Esophagus muscularis mucosa (tissue), 4 donors: ENCODE measurements around the gene CMTM8. TPM values are rescaled to one million over a fixed set of nuclear protein-coding genes. Genes with fewer than 3 reads are reported as not detected.

Experiments used
- DNase-seq: peaks from one replicate; pipeline ENCODE4 v3.0.0-alpha.2; 2017; ENCODE audit errors: extremely low spot score
- H3K27ac ChIP-seq, 4 donors: fragments of 200-600 bp; sonication (generic); replicated peaks in 1 of 4; 1 replicate in 3 of 4; 2 replicates in 1 of 4; pipeline ENCODE4 v1.5.1; 2016 to 2019; ENCODE audit warnings: mild to moderate bottlenecking in 1 of 4
- H3K27me3 ChIP-seq, 4 donors: fragments of 200-600 bp; sonication (generic); one replicate each; pipeline versions ENCODE4 v1.5.1 to v1.6.0; 2016 to 2019
- H3K36me3 ChIP-seq, 4 donors: fragments of 200-600 bp; sonication (generic); one replicate each; pipeline ENCODE4 v1.5.1; 2016 to 2019
- H3K4me1 ChIP-seq, 4 donors: fragments of 200-600 bp; sonication (generic); one replicate each; pipeline ENCODE4 v1.5.1; 2016 to 2019
- H3K4me3 ChIP-seq, 4 donors: fragments of 200-600 bp; sonication (generic); 1 replicate in 2 of 4; 2 replicates in 2 of 4; pipeline ENCODE4 v1.5.1; 2016 to 2019; ENCODE audit warnings: mild to moderate bottlenecking in 4 of 4, moderate library complexity in 1 of 4
- H3K9me3 ChIP-seq, 4 donors: fragments of 200-600 bp; sonication (generic); 1 replicate in 3 of 4; 2 replicates in 1 of 4; pipeline ENCODE4 v1.5.1; 2016 to 2019
- EP300 ChIP-seq: sonication (generic); formaldehyde crosslinking; IDR thresholded peaks from one replicate; pipeline ENCODE4 v1.6.1; 2017; ENCODE audit warnings: antibody characterized with exemption
- POLR2A ChIP-seq: fragments of 450-650 bp; IDR thresholded peaks from one replicate; pipeline ENCODE4 v1.6.1; 2017; ENCODE audit warnings: antibody characterized with exemption, moderate library complexity, mild to moderate bottlenecking, low read depth
- POLR2AphosphoS5 ChIP-seq, 2 donors: sonication (generic); formaldehyde crosslinking; IDR thresholded peaks; one replicate each; pipeline ENCODE4 v1.6.1; 2017; ENCODE audit warnings: antibody characterized with exemption in 2 of 2
- WGBS: methylation state at CpG from one replicate; pipeline ENCODE4 v1.1.5; 2018; 5-methylcytosine and 5-hydroxymethylcytosine counted together
- intact Hi-C: fragments of 100-400 bp; cut with DNase I; formaldehyde crosslinking; loops from one replicate; pipeline ENCODE4 v1.15.1; 2023
- total RNA-seq, 4 donors: library from RNA; depleted of rRNA; stranded (reverse); fragments of >200 nt; gene quantifications; one replicate each; pipeline versions ENCODE4 v1.1.0 to v1.2.1, GENCODE V29; 2016
- TF ChIP-seq, protein P1 (sequence below), 3 experiments: fragments of 200-600 bp in 2 of 3; fragments of 450-650 bp in 1 of 3; sonication (generic) in 2 of 3; IDR thresholded peaks; one replicate each; pipeline ENCODE4 v1.5.1; 2017 to 2019; ENCODE audit warnings: antibody characterized with exemption in 3 of 3, mild to moderate bottlenecking in 2 of 3, moderate library complexity in 1 of 3

The CMTM8 gene
- total RNA-seq, 4 donors from 2014 or later: 1.7 to 4.2 (median 3.8) TPM

DNA sequence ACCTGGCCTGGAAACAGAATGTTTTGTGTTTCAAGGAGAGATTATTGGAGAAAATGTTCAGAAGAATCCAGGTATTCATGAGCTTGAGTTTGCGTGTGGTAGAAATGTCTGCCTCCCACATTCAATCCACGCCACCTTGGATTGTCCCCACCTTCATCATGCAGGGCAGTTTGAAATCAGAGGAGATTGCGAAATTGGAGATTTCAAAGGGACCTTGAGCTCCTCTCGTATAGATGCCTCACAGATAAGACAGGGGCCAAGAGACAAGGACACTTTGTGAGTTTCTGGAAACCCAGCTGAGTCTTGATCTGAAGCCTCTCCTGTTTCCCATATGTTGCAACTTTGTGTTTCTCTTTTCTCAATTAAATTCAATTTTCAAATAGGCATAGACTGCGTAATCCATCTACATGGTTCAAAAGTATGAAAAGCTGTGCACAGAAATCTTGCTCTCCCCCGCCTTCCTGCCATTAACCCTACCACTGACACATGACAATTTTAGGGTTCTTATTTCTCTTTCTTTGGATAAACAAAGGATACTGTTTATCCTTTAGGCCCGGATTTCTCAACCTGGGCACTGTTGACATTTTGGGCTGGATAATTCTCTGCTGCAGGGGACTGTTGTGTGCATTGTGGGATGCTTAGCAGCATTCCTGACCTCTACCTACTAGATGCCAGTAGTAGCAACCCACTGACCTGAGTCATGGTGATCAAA is 53.8 kb downstream of the CMTM8 start:
- H3K27ac ChIP-seq: no peak overlapping the region
- H3K36me3 ChIP-seq: no peaks in the 10 kb centered on the region
- 90% methylated on average over 7 of the region's 7 CpGs for WGBS
- H3K4me3 ChIP-seq: no peak overlapping the region
- intact Hi-C loops: loop anchor here (10.0 kb wide), 1 partner anchor 117 kb away; no protein-coding TSS in a partner anchor
- no peaks in the 10 kb centered on the region for H3K27me3 ChIP-seq
- no peaks in the 10 kb centered on the region for H3K4me1 ChIP-seq
- no peak for DNase-seq
- TF ChIP-seq, protein P1, sequence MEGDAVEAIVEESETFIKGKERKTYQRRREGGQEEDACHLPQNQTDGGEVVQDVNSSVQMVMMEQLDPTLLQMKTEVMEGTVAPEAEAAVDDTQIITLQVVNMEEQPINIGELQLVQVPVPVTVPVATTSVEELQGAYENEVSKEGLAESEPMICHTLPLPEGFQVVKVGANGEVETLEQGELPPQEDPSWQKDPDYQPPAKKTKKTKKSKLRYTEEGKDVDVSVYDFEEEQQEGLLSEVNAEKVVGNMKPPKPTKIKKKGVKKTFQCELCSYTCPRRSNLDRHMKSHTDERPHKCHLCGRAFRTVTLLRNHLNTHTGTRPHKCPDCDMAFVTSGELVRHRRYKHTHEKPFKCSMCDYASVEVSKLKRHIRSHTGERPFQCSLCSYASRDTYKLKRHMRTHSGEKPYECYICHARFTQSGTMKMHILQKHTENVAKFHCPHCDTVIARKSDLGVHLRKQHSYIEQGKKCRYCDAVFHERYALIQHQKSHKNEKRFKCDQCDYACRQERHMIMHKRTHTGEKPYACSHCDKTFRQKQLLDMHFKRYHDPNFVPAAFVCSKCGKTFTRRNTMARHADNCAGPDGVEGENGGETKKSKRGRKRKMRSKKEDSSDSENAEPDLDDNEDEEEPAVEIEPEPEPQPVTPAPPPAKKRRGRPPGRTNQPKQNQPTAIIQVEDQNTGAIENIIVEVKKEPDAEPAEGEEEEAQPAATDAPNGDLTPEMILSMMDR (IDR thresholded peaks at IDR 0.05): no peak
- no peak for TF ChIP-seq POLR2A
- TF ChIP-seq EP300: no peak
- TF ChIP-seq POLR2AphosphoS5 (IDR thresholded peaks at IDR 0.05): no peak
- no peaks in the 10 kb centered on the region for H3K9me3 ChIP-seq

DNA sequence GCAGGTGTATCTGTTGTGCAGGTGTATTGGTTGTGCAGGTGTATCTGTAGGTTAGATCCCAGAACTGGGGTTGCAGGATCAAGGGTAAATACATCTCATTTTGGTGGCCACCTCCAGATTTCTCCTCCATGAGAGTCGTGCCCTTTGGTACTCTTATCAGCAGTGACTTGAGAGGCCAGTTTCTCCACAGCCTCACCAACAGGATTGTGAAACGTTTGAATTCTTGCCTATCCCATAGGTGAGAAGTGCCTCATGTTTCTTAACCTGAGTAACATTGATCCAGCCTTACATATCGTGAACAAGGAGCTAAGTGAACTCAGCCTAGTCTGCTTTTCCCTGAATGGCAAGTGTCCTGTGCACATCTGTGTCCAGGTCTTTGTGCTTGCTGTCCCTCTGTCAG is 55.4 kb downstream of the CMTM8 start:
- no peaks in the 10 kb centered on the region for H3K9me3 ChIP-seq
- TF ChIP-seq, protein P1 (IDR thresholded peaks at IDR 0.05): no peak
- TF ChIP-seq POLR2AphosphoS5 (IDR thresholded peaks at IDR 0.05) (no peak), POLR2A (no peak), EP300 (no peak)
- WGBS: 83% methylated on average over 3 of the region's 3 CpGs
- H3K36me3 ChIP-seq: no peaks in the 10 kb centered on the region
- no peak overlapping the region for H3K4me3 ChIP-seq
- no peaks in the 10 kb centered on the region for H3K4me1 ChIP-seq
- no peak for DNase-seq
- no peaks in the 10 kb centered on the region for H3K27me3 ChIP-seq
- H3K27ac ChIP-seq: no peak overlapping the region
- intact Hi-C loops: loop anchor here (10.0 kb wide), 1 partner anchor 119 kb away; no protein-coding TSS in a partner anchor

DNA sequence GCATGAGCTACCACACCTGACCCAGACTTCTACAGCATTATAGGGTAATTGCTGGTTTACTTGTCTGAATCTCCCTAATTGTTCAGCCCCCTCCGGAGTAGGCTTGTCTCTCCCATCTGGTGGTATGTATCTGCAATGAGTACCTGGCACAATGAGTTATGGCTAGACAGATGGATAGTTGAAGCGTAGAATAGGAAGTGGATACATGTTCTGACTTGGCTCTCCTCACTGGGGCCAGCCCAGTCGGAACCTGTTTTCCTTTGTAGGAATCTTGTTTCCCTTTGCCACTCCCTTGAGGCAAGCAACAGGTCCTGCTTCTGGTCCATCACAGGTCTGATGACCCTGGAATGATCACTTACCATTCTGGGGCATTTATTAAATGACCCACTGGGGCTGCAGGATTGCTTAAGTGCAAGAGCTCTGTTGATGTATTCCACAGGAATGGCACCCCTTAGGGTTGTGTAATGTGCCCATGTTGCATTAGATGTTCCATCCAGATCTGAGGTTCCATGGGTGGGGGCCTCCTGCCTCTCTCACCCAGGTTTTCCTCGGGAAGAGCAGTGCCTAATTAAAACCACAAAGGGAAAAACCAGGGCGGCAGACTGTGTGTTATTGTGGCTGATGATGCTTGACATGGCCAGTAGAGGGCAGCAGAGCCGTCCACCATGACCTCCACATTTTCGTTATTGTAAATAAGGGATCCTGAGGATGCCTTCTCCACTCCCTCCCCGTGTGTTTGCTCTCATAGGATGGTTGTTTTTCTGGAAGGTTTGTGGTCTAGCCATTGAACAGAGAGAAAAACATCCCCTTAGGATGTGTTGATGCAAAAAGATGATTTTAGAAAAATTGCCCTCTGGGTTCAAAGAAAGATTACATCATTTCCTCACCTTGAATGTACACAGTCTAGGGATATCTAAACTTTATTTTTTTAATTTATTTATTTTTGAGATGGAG is 58.0 kb downstream of the CMTM8 start:
- WGBS: 36% methylated on average over 8 of the region's 8 CpGs
- Histone ChIP-seq H3K4me3 (no peak overlapping the region), H3K36me3 (no peaks in the 10 kb centered on the region), H3K4me1 (no peaks in the 10 kb centered on the region), H3K9me3 (no peaks in the 10 kb centered on the region), H3K27me3 (no peaks in the 10 kb centered on the region), H3K27ac (no peak overlapping the region)
- TF ChIP-seq EP300 (no peak), POLR2A (no peak), POLR2AphosphoS5 (IDR thresholded peaks at IDR 0.05) (peak in 1 of 2 donors; percentile 18)
- TF ChIP-seq, protein P1 (IDR thresholded peaks at IDR 0.05): peak; percentile 80 to 91 (median 89)
- no peak for DNase-seq
- intact Hi-C loops: loop anchor here (5.0 to 10.0 kb wide), 2 partner anchors 122 to 171 kb away; no protein-coding TSS in a partner anchor

DNA sequence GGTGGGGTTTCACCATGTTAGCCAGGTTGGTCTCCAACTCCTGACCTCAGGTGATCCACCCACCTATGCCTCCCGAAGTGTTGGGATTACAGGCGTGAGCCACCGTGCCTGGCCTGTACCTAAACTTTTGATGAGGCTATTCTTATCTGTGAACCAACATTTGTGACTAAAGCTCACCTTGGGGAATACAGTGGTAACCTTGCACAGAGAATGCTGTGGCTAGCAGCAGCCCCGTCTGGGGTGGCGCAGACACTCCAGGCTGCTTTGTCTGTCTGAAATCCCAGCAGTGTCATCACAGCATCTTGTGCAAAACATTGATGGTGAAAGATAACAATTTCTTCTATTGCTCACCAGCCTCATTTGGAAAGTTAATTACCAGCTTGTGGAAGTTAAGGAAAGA is 58.9 kb downstream of the CMTM8 start:
- no peak overlapping the region for H3K4me3 ChIP-seq
- intact Hi-C loops: loop anchor here (5.0 to 10.0 kb wide), 2 partner anchors 123 to 170 kb away; no protein-coding TSS in a partner anchor
- TF ChIP-seq POLR2A (no peak), POLR2AphosphoS5 (IDR thresholded peaks at IDR 0.05) (no peak), EP300 (no peak)
- TF ChIP-seq, protein P1 (IDR thresholded peaks at IDR 0.05): no peak
- no peak for DNase-seq
- no peak overlapping the region for H3K27ac ChIP-seq
- peaks cover 0 to under 1% (median 0%) of the 10 kb centered on the region in 4 donors for H3K4me1 ChIP-seq
- 88% methylated on average over 5 of the region's 5 CpGs for WGBS
- H3K27me3 ChIP-seq: no peaks in the 10 kb centered on the region
- no peaks in the 10 kb centered on the region for H3K9me3 ChIP-seq
- no peaks in the 10 kb centered on the region for H3K36me3 ChIP-seq
